Stimulated activated CD4-positive, alpha-beta T cell treated with anti-CD3 and anti-CD28 coated beads, Interleukin-15, amount 100 ng/mL, for 1 hour (primary cell): ENCODE results near the gene MAPK13.
"Not testable (repeated sequence)": the region's sequence is repeated elsewhere in the genome, so short reads cannot be mapped to it uniquely, and the experiment has no call there.

Experiments used
- DNase-seq, 2 donors: peaks; one replicate each; pipeline ENCODE4 v3.0.0-alpha.2; 2020; ENCODE audit warnings: low read depth in 1 of 2, low spot score in 1 of 2

Gene MAPK13

DNA sequence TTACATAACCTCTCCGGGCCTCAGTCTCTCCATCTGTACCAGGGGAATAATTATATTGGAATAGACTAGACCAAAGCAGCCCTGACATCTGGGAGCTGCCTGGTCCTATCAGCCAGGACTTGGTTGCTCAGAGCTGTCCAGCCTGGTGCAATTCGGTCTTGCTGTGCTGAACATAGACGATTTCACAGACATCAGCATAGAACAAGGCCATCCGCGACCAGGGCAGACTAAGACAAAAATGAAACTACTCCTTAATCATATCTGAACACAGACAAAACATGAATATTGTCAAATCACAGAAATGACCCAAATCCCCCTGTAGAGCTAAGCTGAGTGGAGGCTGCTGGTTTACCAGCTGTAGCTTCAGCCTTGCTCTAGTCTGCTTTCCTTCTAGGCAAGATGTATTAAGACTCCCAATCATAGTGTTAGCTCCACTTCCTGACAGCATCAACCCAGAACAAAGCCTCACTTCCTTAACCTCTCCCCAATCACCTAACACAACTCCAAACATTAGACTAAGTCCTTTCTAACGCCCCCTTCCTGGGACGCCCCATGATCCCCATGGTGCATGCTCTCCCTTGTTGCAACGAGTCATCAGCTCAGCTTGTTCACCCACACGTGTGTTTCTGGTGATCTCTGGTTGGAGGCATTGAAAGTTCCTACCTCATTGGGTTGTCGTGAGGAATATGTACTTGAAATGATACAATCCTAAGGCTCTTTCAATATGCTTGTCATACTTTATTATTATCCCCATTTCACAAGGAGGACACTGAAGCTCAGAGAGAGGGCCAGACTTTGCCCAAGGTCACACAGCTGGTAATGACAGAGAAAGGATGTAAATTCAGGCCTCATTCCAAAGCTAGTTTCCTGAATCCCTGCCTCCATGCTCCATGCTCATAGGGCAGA lies 3.5 kb upstream of the MAPK13 start:
- DNase-seq = no peak

- no peak for DNase-seq
Measured at GRCh38 chr6:36127462-36128016, 2.8 kb upstream of the MAPK13 start.

DNA sequence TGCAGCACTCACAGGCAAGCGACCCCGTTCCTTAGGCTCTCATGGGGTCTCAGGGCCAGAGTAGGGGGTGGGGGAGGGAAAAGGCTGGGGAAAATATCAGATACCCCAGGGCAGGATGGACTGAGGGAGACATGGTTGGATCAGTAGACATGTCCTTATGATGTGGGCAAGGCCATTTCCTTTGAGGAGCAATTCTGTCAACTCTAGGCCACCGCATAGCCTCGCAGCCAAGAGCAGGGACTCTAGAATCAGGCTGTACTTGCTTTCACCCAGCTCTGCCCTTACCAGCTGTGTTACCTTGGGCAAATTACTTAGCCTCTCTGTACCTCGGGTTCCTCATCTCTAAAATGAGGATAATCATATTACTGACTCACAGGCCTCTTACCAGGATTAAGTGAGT lies 2.2 kb upstream of the MAPK13 start:
- DNase-seq = no peak

GRCh38 chr6:36128793-36129192 lies 1.5 kb upstream of the MAPK13 start:
- DNase-seq = no peak

DNA sequence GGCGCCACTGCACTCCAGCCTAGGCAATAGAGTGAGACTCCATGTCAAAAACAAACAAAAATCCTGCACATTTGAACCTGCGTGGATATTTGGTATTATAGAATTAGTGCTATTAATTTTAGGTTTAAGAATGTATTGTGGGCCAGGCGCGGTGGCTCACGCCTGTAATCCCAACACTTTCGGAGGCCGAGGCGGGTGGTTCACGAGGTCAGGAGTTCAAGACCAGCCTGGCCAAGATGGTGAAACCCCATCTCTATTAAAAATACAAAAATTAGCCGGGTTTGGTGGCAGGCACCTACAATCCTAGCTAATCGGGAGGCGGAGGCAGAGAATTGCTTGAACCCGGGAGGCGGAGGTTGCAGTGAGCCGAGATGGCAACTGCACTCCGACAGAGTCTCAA lies 979 bp upstream of the MAPK13 start:
- not testable (repeated sequence) for DNase-seq

GRCh38 chr6:36130667-36131510 lies 576 bp downstream of the MAPK13 start:
- peak in 1 of 2 donors; percentile 60 for DNase-seq

GRCh38 chr6:36131511-36132245 lies 1.4 kb downstream of the MAPK13 start:
- no peak for DNase-seq

DNA sequence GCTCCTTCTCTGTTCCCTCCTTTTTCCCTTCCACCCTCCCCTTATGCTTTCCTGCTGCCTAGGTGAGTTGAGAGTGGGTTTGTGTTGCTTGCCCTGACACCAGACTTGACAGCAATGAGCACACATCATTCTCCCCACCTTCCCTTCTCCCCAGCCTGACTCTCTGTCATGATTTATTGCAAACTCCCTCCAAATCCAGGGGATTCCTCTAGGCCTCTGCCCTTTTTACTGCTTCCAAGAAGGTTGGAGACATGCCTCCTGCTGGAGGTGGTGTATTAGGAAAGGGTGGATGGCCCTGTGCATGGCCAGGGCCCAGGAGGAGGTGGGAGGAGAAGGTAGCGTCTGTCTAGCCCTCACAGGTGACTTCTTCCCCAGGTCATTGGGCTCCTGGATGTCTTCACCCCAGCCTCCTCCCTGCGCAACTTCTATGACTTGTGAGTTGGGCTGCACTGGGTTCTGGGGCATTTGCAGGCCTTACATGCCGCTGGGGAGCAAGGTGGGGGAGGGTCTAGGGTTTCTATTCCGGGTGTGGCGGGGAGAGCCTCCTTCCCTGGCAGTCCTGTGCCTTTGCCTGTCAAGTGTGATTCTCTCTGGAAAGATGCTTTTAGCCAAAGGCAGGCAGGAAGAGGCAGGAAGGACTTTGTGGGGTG lies 2.1 kb downstream of the MAPK13 start:
- no peak for DNase-seq

DNA sequence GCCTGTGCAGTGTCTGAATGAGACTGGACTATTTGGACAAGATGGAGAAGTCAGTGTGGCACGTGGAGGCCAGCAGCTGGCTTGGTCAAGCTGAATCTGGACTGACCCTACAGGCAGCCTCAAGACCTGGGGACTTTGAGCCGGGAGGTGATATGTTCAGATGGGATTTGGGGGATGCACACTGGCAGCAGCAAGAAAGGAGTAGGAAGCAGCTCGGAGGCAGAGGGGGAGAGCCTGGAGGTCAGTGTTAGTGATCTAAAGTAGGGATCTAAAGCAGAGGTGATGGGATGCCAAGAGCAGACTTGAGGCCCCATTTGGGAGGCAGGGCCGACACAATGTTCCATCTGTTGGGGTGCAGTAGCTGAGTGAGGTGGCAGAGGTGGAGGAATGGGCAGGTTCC lies 2.8 kb downstream of the MAPK13 start:
- no peak for DNase-seq

GRCh38 chr6:36133912-36134311 lies 3.6 kb downstream of the MAPK13 start:
- no peak for DNase-seq

DNA sequence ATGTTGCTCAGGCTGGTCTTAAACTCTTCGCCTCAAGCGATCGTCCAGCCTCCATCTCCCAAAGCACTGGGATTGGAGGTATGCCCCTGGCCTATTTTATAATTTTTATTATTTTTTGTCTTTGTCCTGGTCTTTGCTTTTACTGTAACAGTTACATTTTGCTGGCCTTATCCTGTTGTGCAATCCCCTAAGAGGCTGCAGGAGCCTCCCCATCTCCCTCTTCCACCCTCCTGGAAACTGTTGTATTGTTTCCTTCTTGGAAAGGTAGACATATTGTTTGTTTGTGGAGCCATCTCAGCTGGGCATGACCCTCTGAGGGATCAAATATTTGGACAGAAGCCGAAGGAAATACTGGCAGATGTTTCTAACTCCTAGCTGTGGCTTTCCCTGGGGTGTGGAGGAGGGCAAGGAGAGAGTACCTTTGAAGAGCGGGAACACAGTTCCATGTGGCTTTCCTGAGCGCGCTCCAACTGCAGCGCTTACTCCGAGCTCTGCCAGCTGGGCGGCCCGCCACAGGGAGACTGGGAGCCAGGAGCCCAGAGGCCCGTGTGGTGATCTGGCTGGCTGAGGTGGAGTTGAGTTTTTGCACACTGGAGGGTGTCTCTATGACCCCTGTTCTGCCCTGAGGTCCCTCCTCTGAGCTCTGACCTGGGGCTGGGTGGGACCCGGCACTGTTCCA lies 4.9 kb downstream of the MAPK13 start:
- no peak for DNase-seq

DNA sequence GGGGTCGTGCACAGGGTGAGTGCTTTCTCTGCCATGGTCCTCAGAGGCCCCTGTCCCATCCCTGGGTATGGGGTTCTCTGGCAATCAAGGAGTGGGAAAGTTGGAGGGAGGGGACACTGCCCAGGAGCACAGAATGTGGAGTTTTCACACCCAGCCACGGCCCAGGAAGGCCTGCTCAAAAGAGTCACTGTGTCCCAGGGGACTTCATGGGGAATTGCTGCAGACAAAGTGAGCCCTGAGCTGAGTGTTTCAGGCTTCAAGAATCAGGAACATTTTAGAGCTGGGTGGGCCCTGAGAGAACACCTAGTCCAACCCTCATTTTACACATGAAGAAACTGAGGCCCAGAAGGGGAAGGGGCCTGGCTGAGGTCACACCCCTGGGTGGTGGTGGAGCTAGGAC lies 5.7 kb downstream of the MAPK13 start:
- no peak for DNase-seq

DNA sequence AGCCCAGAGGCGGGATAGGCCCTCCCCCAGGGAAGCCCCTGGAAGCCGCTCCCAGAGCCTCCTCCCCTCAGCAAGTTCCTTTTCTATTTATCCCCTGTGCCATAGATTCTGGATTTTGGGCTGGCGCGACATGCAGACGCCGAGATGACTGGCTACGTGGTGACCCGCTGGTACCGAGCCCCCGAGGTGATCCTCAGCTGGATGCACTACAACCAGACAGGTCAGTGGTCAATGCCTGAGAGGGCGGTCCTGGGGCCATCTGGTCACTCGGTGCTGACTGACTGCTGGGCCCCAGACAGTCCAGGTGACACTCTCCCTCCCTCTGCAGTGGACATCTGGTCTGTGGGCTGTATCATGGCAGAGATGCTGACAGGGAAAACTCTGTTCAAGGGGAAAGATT lies 6.2 kb downstream of the MAPK13 start:
- DNase-seq = no peak

GRCh38 chr6:36138667-36139066 lies 8.4 kb downstream of the MAPK13 start:
- no peak for DNase-seq

GRCh38 chr6:36139431-36139830 lies 9.1 kb downstream of the MAPK13 start:
- DNase-seq = no peak

DNA sequence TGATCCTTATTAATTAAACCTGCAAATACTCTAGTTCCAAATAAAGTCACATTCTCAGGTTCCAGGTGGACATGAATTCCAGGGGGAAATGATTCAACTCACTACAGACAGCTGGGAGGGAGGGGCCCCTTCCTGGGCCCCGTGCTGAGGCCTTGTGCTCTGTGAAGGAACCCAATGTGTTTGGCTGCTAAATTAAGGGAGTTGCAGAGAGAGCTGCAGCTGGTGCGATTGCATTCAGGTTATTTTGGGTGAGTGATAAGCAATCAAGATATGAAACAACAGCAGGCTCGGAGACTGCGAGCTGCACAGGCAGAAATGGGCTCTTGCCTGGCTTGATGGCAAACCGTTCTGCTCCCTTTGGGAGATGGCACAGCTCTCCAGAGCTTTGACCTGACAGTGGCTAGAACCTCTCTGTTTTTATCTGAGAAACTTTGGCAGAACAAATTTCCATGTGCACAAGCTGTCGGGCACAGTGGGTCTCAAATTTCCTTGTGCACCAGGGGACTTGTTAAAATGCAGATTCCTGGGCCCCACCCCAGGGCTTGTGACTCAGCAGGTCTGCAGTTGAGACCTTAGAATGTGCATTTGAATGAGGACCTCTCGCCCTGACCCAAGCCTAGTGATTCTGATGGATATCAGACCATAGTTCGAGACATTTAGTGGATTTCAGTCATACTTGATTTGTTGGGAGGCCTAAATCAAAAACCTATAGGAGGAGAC lies 9.8 kb downstream of the MAPK13 start:
- DNase-seq = no peak

- DNase-seq = no peak
Measured at GRCh38 chr6:36141091-36141490, 10.8 kb downstream of the MAPK13 start.

- no peak for DNase-seq
Measured at GRCh38 chr6:36141961-36142360, 11.6 kb downstream of the MAPK13 start.
